NCI-H1436 (cell line): ENCODE data around the gene OR4D9.

Experiments used
- DNase-seq: peaks from one replicate; lab custom pipeline; 2025; lab: John Stamatoyannopoulos, UW

Gene OR4D9

GRCh38 chr11:59550842-59551658 lies 39.7 kb downstream of the OR4D9 start:
- peak; percentile 81 for DNase-seq

GRCh38 chr11:59551659-59552521 lies 40.6 kb downstream of the OR4D9 start:
- DNase-seq: no peak

- DNase-seq: no peak
These were observed 41.5 kb downstream of the OR4D9 start for GRCh38 chr11:59552844-59553243.

- DNase-seq: no peak
These were observed 42.0 kb downstream of the OR4D9 start for GRCh38 chr11:59553323-59553722.

- no peak for DNase-seq
These were observed 44.3 kb downstream of the OR4D9 start for GRCh38 chr11:59555601-59556114.

- DNase-seq: peak; percentile 15
These were observed 45.0 kb downstream of the OR4D9 start for GRCh38 chr11:59556115-59556916.

- DNase-seq: no peak
These were observed 45.6 kb downstream of the OR4D9 start for GRCh38 chr11:59556917-59557348.

- no peak for DNase-seq
These were observed 46.9 kb downstream of the OR4D9 start for GRCh38 chr11:59558270-59558643.

GRCh38 chr11:59559886-59560285 lies 48.5 kb downstream of the OR4D9 start:
- no peak for DNase-seq

GRCh38 chr11:59560290-59560701 lies 49.0 kb downstream of the OR4D9 start:
- peak; percentile 68 for DNase-seq

- peak; percentile 65 for DNase-seq
These were observed 49.5 kb downstream of the OR4D9 start for GRCh38 chr11:59560702-59561473.

- no peak for DNase-seq
These were observed 51.0 kb downstream of the OR4D9 start for GRCh38 chr11:59562292-59562691.
